ENCODE data around the gene BEAN1.

BEAN1 gene

GRCh38 chr16:66421891-66422290 is 5.2 kb upstream of the BEAN1 start:
- DNase-seq, result no peak

GRCh38 chr16:66422366-66422765 is 4.7 kb upstream of the BEAN1 start:
- DNase-seq, result no peak

- DNase-seq, result no peak
These were observed 3.9 kb upstream of the BEAN1 start for GRCh38 chr16:66423177-66423576.

- DNase-seq, result no peak
These were observed 1.4 kb upstream of the BEAN1 start for GRCh38 chr16:66425651-66426050.

- no peak for DNase-seq
These were observed 721 bp upstream of the BEAN1 start for GRCh38 chr16:66426112-66427035.

GRCh38 chr16:66427871-66428681 is 981 bp downstream of the BEAN1 start:
- DNase-seq, result no peak

GRCh38 chr16:66428682-66429251 is 1.7 kb downstream of the BEAN1 start:
- DNase-seq, result no peak

- no peak for DNase-seq
These were observed 2.3 kb downstream of the BEAN1 start for GRCh38 chr16:66429290-66429962.

- no peak for DNase-seq
These were observed 3.1 kb downstream of the BEAN1 start for GRCh38 chr16:66430214-66430613.

- DNase-seq, result no peak
These were observed 4.7 kb downstream of the BEAN1 start for GRCh38 chr16:66431760-66432159.

GRCh38 chr16:66432429-66432828 is 5.3 kb downstream of the BEAN1 start:
- DNase-seq, result no peak

- no peak for DNase-seq
These were observed 7.7 kb downstream of the BEAN1 start for GRCh38 chr16:66434619-66435430.

GRCh38 chr16:66435896-66436295 is 8.8 kb downstream of the BEAN1 start:
- no peak for DNase-seq

GRCh38 chr16:66437391-66437945 is 10.4 kb downstream of the BEAN1 start:
- no peak for DNase-seq

- DNase-seq, result no peak
These were observed 11.4 kb downstream of the BEAN1 start for GRCh38 chr16:66438536-66438935.

GRCh38 chr16:66439051-66439730 is 12.1 kb downstream of the BEAN1 start:
- DNase-seq, result no peak

- DNase-seq, result no peak
These were observed 13.2 kb downstream of the BEAN1 start for GRCh38 chr16:66440271-66440802.

- DNase-seq, result no peak
These were observed 13.9 kb downstream of the BEAN1 start for GRCh38 chr16:66440970-66441369.

- no peak for DNase-seq
These were observed 14.7 kb downstream of the BEAN1 start for GRCh38 chr16:66441586-66442375.

All from SW 1271 (cell line).